Right forelimb (tissue), 1 donor: ENCODE results near the gene TRPV5.

Source experiments
- DNase-seq: peaks from one replicate; pipeline ENCODE4 v3.0.0-alpha.2; 2018

Gene TRPV5

DNA sequence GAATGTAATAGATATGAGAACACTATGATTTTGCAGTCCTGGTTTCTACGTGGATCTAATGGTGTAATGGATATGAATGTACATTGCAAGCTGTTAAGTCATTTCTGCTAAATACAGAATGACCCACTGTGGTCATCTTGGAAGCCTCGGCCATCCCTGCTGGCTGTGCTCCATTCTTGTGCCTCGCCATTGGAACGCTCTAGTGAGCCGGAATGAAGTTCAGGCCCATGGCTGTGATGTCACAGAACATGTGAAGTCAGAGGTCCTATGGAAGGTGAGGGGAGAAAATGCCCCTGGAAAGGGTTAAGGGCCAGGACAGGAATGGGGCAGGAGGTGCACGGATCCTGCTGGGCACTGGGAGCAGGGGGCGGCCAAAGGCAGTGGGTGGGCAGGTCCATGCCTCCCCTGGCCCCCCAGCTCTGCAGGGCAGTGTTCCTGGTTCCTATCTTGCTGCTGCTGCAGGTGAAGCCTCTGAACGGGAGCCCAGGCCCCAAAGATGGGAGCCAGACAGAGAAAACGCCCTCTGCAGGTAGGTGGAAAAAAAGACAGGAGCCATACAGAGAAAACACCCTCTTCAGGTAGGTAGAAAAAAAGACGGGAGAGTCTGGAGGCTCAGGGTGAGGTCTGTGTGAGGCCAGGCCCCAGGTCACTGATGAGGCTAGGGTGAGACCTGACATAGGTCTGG lies 5.8 kb upstream of the TRPV5 start, which contains the start of gene LLCFC1:
TSS of gene LLCFC1 (plus strand) at position 259 of the 685 bp plus-strand sequence. CDS start at position 397, 138 bp downstream.
- DNase-seq, result no peak

- DNase-seq, result no peak
Measured at GRCh38 chr7:142938611-142939010, 5.1 kb upstream of the TRPV5 start.

- DNase-seq, result no peak
Measured at GRCh38 chr7:142935941-142936565, 2.5 kb upstream of the TRPV5 start.

DNA sequence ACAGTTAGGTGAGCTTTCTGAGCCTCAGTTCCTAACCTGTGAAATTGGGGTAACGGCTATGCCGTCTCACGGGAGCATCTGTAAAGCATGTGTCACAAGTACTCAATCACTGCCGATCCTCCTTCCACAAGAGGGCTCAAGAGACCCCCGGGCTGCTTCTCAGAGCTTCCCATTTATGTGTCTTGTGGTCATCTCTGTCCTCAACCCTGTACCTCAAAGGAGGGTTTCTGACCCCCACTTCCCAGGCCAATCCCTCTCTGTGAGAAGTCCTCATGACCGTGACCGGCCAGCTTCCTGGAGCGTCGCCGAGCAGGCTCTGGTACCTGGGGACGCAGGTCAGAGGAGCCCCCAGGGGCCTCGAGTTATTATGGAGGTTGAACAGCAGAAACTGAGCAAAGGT lies 510 bp upstream of the TRPV5 start:
- DNase-seq, result no peak

DNA sequence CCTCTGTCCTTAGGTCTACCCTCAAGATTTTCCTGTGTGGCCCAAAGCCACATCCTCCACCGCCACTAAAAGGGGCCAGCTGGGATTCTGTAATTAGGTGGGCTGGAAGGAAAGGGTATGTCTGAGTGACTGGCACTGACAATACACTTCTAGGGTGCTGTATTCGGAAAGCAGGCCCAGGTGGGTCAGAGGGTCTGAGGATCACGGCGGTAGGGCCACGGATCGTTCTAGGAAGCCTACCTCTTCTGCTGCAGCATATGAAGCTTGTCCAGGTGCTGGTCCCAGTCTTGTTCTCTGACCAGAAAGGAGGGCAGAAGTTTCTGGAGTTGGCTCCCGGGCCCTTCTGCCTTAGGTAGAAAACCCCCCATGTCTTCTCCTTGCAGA lies 462 bp downstream of the TRPV5 start:
- DNase-seq, result no peak

DNA sequence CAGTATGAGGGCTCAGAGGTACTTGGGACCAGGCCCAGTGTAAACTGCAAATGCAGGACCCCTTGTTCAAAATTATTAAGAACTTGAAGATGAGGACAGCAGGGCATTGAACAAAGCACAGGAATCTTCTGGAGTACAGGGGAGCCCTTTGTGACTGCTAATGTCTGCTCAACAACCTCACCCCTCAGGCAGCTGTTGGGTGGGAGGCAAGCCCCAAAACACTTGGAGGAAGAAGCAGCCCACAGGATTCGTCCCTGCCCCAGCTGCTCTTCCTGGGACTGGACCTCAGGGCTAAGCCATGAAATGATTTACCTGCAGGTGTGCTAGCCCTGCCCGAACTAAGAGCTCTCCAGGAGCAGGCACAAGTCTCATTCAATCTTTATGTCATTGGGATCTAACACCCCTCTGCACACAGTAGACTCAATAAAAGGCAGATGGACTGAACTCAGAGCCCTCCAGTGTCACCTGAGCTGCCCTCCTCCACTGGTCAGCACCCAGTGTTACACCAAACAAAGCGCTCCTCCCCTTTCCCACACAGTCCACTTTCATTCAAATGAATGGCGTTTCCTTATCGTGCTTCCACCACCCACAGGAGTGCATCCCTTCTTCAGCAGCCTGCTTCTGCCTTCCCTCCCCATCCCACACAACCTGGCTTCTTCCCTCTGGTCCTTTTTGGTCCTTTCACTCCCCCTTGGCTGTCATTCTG lies 1.0 kb downstream of the TRPV5 start:
- DNase-seq, result no peak

DNA sequence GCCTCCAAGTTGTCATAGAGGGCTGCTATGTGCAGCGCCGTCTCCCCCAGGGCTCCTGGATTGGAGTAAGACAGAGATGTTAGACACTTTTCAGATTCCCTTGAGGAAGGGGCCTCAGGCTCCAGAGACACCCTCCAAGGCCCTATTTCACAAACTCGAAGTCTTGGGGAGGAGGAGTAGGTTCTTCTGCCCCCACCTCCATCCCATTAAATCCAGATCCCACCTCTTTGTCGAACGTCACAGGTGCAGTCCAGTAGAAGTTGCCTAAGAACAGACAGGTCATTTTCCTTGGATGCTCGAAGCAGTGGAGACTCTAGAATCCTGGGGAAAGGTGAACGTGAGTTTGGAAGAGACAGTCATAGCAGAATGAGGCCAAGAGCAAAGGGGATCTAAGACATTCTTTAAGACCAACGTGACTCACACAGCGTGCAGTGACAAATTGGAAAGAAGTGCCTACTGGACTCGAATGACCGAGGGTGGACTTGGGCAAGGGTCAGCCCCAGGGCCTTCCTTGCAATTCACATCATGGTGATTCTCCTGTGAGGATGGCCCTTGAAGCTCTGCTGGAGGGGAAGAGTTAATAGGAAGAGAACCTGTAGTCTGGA lies 3.3 kb downstream of the TRPV5 start:
- DNase-seq, result no peak

DNA sequence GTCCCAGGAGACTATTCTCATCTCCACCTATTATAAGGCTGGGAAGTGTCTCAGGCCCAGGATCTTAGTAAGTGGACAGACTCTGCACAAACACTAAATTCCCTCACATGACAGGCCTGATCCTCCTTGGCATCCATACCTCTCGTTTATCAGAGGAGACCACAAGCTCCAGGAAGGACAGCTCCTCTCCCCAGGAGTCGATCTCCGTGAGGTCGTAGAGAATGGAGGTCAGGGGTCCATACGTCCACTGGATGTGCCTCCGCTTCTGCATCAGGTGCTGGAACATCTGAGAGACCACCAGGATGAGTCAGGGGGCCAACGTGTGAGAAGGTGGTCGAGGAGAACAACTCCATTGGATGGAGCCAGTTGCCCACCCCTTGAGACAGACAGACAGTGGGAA lies 5.6 kb downstream of the TRPV5 start:
- no peak for DNase-seq

DNA sequence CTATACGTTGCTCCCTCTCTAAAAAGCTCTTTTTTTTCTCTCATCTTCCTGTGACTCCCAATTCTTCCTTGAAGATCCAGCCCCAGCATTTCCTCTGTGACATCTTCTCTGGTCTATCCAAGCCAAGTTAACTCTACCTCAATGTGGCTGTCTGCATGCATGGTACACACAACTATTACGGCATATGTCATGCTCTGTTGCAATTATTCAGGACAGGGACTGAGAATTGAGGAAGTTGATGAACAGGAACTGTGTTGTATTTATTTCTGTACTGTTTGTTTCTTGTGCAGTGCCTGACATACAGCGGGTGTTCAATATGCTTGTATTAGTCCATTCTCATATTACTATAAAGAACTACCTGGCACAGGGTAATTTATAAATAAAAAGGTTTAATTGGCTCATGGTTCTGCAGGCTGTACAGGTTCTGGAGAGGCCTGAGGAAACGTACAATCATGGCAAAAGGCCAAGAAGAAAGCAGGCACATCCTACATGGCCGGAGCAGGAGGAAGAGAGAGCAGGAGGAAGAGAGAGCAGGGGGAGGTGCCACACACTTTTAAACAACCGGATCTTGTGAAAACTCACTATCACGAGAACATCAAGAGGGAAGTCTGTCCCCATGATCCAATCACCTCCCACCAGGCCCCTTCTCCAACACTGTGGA lies 6.3 kb downstream of the TRPV5 start:
- DNase-seq, result no peak

GRCh38 chr7:142925413-142925812 lies 8.1 kb downstream of the TRPV5 start:
- no peak for DNase-seq

GRCh38 chr7:142923391-142923790 lies 10.2 kb downstream of the TRPV5 start:
- DNase-seq, result no peak

- DNase-seq, result no peak
Measured at GRCh38 chr7:142919656-142920055, 13.9 kb downstream of the TRPV5 start.

DNA sequence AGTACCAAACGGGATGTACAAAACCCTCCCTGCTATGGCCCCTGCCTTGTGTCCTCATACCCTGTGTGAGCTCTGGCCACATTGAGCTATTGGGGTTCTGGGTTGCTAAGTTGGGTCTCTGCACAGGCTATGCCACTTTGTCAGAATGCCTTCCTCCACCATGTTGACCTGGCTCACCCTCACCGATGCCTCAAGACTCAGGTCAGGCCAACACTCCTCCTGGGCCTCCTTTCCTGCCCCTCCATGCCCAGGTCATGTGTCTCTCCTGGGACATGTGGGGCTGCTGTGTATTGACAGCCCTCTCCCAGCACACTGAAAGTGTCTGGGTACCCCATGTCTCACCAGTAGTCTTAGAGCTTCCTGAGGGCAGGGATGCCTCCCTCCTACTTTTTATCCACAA lies 14.6 kb downstream of the TRPV5 start:
- no peak for DNase-seq

DNA sequence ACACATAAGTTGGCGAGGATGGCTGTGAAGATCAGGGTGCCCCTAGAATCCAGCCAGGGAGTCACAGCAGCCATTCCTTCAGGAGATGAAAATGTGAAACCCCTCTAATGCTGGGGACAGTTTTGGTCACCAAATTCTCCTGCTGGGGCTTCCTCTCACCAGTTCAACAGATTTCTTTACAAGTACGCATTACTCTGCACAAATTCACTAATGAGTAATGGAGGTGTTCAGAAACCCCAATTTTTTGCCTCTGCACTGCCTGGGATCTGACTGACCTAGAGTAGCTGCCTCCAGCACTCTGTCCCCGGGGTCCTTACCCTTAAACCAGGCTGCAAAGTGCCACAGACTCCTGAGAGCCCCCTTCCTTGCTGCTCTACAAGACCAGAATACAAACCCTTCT lies 16.1 kb downstream of the TRPV5 start:
- DNase-seq, result no peak

GRCh38 chr7:142916508-142916907 lies 17.0 kb downstream of the TRPV5 start:
- no peak for DNase-seq

- DNase-seq, result no peak
Measured at GRCh38 chr7:142915315-142915714, 18.2 kb downstream of the TRPV5 start.

DNA sequence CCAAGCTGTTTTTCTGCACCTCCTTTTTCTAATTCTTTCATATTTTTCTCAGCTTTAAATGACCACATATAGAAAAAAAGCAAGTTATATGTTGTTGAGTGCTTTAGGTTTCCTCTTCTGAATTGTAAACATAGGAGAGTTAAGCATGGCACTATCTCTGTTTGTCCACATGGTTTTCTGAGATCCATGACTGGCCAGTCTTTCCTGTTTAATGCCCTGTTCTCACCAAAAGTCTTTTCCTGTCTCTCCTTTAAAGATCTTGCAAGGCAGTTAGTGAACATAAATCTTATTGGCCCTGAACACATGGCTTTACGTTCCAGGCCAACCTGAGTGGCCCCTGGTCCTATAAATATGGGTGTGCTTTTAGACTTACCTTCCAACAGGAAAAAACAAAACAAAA lies 19.4 kb downstream of the TRPV5 start:
- no peak for DNase-seq

DNA sequence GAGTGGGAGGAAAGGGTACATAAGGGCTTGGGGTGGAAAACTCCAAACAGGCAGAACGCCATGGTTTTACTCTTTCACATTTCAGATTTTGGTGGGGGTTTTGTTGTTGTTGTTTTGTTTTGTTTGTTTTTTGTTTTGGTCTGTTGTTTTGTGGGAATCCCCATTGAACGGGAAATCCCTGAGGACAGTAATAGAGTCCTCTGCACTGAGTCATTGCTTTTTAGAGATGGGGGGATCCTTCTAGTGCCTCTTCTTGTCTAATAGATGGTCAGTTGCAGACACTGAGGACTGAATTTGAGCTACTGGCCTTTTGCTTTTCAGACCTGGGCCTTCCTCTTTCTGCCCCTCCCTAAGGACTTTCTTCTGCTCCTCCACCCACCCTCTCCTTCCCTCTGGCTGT lies 20.0 kb downstream of the TRPV5 start:
- no peak for DNase-seq

- no peak for DNase-seq
Measured at GRCh38 chr7:142913051-142913450, 20.5 kb downstream of the TRPV5 start.

DNA sequence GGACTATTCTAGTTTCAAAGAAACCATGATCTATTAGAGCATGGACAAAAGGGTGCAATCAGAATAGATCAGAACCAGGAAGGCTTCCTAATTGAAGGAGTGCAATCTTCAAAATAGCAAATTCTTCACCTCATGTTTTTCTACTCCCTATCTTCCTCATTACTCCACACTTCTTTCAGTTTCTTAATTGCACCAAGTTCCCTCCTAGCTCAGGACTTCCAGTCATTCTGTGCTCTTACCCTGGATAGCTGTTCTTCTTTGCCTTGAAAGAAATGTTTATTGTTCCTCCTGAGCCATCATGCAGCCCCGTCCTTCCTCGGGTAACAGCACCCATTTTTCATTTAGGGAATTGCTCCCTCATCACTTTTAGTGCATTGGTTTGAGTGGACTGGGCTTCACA lies 23.1 kb downstream of the TRPV5 start:
- no peak for DNase-seq

DNA sequence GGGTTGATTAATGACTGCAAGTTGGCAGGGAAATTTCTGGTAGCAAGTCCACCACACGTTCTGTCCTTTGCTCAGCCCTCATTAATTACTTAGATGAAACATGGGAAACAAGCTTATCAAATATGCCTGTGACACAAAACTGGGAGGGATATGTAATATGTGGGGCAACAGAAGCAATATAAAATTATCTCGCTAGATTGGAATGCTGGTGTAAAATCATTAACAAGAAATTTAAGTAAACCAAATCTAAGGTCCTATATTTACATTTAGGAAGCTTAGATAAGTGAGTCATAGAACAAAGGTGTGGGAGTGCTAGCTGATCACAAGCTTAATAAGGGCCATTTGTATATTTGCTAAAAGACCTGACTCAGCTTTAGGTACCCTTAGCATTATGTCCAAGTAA lies 23.5 kb downstream of the TRPV5 start:
- DNase-seq, result no peak

GRCh38 chr7:142908921-142909890 lies 24.3 kb downstream of the TRPV5 start:
- no peak for DNase-seq
